22Rv1 (cell line): Measurements from ENCODE around the gene CELF3.

Source experiments
- CTCF ChIP-seq: fragments of 450-650 bp; IDR thresholded peaks from 2 replicates; pipeline ENCODE4 v1.5.1; 2017; ENCODE audit warnings: mild to moderate bottlenecking
- ZFX ChIP-seq: fragments of 450-650 bp; IDR thresholded peaks from 2 replicates; pipeline ENCODE4 v1.6.1; 2017; ENCODE audit warnings: antibody characterized with exemption, borderline replicate concordance

GRCh38 chr1:151762941-151763921, 46.6 kb upstream of the CELF3 start, which contains the start of gene MRPL9:
- 0 out of 2 replicates have a peak, but pooled peaks have one; percentile 7 for TF ChIP-seq CTCF
- no peak for TF ChIP-seq ZFX
